ENCODE measurements around the gene HECTD3.

The HECTD3 gene

DNA sequence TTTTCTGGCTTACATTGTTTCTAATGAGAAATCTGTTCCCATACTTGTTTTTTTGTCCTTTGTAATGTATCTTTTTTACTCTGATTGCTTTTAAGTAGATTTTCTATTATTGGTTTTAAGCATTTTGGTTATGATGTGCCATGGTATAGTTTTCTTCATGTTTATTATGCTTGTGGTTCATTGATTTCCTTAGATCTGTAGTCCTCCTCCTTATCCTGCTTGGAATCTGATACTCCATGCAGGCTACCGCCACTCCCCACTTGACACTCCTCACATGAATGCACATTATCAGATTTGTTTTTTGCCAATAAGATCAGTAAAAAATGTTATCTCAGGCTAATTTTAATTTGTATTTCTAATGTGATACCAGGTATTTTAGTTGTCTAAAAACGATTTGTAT, 21.7 kb upstream of the HECTD3 start:
- DNase-seq (ENCODE audit: insufficient read length, low spot score) (no peak), FAIRE-seq (no peak)
- TF ChIP-seq, protein P1, sequence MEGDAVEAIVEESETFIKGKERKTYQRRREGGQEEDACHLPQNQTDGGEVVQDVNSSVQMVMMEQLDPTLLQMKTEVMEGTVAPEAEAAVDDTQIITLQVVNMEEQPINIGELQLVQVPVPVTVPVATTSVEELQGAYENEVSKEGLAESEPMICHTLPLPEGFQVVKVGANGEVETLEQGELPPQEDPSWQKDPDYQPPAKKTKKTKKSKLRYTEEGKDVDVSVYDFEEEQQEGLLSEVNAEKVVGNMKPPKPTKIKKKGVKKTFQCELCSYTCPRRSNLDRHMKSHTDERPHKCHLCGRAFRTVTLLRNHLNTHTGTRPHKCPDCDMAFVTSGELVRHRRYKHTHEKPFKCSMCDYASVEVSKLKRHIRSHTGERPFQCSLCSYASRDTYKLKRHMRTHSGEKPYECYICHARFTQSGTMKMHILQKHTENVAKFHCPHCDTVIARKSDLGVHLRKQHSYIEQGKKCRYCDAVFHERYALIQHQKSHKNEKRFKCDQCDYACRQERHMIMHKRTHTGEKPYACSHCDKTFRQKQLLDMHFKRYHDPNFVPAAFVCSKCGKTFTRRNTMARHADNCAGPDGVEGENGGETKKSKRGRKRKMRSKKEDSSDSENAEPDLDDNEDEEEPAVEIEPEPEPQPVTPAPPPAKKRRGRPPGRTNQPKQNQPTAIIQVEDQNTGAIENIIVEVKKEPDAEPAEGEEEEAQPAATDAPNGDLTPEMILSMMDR (IDR thresholded peaks at IDR 0.05; ENCODE audit: insufficient read depth, missing control alignments): no peak

DNA sequence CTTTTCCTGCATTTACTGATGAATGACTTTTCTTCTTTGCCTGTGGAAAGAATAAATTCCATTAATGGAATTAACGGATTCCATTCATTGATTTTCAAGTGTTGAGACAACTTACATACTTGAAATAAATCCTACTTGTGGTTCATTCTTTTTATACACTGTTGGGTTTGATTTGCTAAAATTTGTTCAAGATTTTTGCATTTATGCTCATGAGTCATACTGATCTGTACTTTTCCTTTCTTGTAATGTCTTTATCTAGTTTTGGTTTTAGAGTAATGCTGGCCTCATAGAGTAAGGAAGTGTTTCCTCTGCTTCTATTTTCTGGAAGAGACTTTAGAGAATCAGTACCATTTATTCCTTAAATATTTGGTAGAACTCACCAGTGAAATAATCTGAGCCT, 15.3 kb upstream of the HECTD3 start:
- FAIRE-seq (no peak), DNase-seq (ENCODE audit: insufficient read length, low spot score) (no peak)
- TF ChIP-seq, protein P1 (IDR thresholded peaks at IDR 0.05; ENCODE audit: insufficient read depth, missing control alignments): no peak

GRCh38 chr1:45023663-45024062, 12.5 kb upstream of the HECTD3 start:
- TF ChIP-seq, protein P1 (IDR thresholded peaks at IDR 0.05; ENCODE audit: insufficient read depth, missing control alignments): no peak
- no peak for DNase-seq (ENCODE audit: insufficient read length, low spot score)
- no peak for FAIRE-seq

- FAIRE-seq: no peak
- TF ChIP-seq, protein P1 (IDR thresholded peaks at IDR 0.05; ENCODE audit: insufficient read depth, missing control alignments): peak; percentile 62
- no peak for DNase-seq (ENCODE audit: insufficient read length, low spot score)
Measured at GRCh38 chr1:45018599-45019230, 7.6 kb upstream of the HECTD3 start.

- no peak for FAIRE-seq
- DNase-seq (ENCODE audit: insufficient read length, low spot score): no peak
- TF ChIP-seq, protein P1 (IDR thresholded peaks at IDR 0.05; ENCODE audit: insufficient read depth, missing control alignments): no peak
Measured at GRCh38 chr1:45016767-45017166, 5.6 kb upstream of the HECTD3 start.

DNA sequence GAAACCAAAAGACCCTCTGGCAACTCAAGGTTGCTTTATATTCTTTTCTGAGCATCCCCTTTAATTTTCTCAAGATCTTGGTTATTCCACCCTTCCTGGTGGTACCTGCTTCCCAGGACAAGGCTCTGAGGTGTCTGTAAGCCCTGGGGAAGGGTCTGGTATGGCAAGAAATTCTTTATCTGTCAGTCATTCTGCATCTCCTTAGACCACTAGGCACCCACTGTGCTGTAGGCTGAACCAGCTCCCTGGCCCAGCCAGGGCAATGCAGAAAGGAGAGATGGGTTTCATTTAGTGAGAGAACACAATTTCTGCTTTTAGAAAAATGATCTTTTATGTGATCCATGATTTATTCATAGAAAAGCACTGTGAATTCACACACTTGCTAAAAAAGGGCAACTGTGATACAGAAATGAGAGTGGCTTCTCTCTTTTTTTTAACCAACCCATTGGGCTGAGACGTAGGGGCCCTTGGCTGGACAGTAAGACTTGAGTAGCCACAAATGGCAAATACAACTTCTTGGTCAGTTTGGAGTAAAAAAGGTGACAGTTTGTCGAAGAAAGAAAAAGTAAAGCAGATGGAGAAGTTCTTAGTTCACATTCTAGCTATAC, 5.1 kb upstream of the HECTD3 start:
- TF ChIP-seq, protein P1 (IDR thresholded peaks at IDR 0.05; ENCODE audit: insufficient read depth, missing control alignments): no peak
- DNase-seq (ENCODE audit: insufficient read length, low spot score) (no peak), FAIRE-seq (no peak)

DNA sequence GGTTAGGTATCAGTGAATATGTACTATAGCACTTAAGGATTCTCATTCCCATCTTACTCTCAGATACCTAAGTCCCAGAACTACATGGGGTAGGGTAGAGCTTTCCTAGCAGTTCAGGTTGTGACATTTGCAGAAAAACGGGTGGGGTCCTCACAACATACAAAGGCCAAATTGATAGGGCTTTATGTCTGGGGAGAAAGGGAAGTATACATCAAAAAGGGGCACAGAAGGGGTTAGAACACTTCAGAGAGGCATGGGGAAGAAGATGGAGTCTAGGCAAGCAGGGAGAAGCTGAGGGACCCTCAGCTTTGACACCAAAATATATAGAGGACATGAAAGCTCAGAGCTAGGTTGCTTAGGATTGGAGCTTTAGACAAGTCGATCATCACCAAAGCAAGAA, 4.6 kb upstream of the HECTD3 start:
- TF ChIP-seq, protein P1 (IDR thresholded peaks at IDR 0.05; ENCODE audit: insufficient read depth, missing control alignments): no peak
- FAIRE-seq: no peak
- DNase-seq (ENCODE audit: insufficient read length, low spot score): no peak
